ENCODE data around the gene S1PR4.

- no peak for TF ChIP-seq ZNF449 (CRISPR knock-in tag; IDR thresholded peaks at IDR 0.05)
- TF ChIP-seq CBX8 (IDR thresholded peaks at IDR 0.05; ENCODE audit: borderline replicate concordance, extremely low read depth, low read depth, low read length, poor library complexity, severe bottlenecking), result no peak
These were observed 23.8 kb downstream of the S1PR4 start for GRCh38 chr19:3202346-3202745.

Data from K562 (cell line).